SK-MEL-5 (cell line): ENCODE measurements around the gene CLK3. TPM values are rescaled to one million over a fixed set of nuclear protein-coding genes. Genes with fewer than 3 reads are reported as not detected.
"Not testable (repeated sequence)": the region's sequence is repeated elsewhere in the genome, so short reads cannot be mapped to it uniquely, and the experiment has no call there.

ENCODE experiments used
- DNase-seq: peaks from one replicate; pipeline ENCODE4 v3.0.0-alpha.2; 2016; ENCODE audit warnings: low read depth, low spot score
- in situ Hi-C: cut with HindIII; loops from 2 replicates; pipeline ENCODE4 v1.10.0; 2016; ENCODE audit warnings: low sequenced_read_pairs, high pct_unique_total_duplicates, low pct_unique_long_range_greater_than_20kb
- total RNA-seq: library from RNA; depleted of rRNA; stranded (reverse); fragments of >200 nt; shearing (Covaris generic); gene quantifications from 2 replicates; pipeline ENCODE4 v1.2.3, GENCODE V29; 2014; rRNA removed

CLK3 gene
- total RNA-seq, 1 experiment from 2014 or later = 44.4 TPM

DNA sequence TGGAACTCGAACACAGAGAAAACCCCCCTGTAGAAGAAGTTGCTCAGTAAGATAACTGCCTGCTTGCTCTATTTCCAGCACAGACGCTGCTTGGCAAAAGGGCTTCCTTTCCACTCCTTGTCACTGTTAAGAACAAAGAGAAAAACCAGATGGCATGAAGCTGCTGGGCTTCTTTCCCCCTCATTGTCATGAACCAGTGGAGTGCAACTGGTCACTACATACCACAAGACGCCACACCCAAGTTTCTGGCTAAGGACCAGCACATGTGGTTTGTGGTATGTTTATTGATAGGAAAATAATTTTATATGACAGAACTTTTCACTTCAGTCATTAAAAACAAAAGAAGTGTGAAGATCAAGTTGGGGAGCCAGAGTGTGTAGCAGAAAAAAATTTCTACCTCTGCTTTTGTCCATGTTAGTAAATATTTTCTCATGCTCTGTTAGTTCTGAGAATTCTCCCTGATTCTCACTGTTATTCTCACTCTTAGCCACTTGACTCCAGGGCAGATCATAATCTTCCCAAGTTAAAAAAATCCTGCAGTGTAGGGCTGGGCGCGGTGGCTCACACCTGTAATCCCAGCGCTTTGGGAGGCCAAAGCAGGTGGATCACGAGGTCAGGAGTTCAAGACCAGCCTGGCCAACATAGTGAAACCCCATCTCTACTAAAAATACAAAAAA, 37.9 kb downstream of the CLK3 start:
- in situ Hi-C loops = no loop called here
- DNase-seq = no peak

DNA sequence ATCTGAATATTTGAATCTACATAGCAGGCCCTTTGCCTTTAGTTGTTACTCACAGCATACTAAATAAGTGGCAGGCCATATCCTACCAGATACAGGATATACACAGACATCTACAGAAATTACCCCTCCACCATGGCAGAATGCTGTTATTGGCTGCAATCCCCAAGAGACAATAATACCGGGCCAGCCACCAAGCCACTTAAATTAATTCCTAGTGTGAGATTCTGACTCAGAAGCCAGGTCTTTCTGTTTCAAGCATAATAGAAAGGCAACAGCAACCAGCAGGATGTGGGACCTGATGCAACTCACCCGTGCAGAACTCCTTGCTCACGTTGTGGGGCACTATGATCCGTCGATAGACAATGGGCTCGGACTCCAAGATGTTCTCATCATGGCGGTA, 39.8 kb downstream of the CLK3 start:
- no peak for DNase-seq

GRCh38 chr15:74656935-74657535, 41.4 kb downstream of the CLK3 start:
- DNase-seq = no peak
- in situ Hi-C loops = no loop called here

More for the DNA sequence above, 39.8 kb downstream of the CLK3 start:
- in situ Hi-C loops = no loop called here

GRCh38 chr15:74657846-74658245, 42.2 kb downstream of the CLK3 start:
- in situ Hi-C loops = no loop called here
- DNase-seq = no peak

- in situ Hi-C loops, DNase-seq: not testable (repeated sequence)
These were observed 45.6 kb downstream of the CLK3 start for GRCh38 chr15:74661280-74661679.

DNA sequence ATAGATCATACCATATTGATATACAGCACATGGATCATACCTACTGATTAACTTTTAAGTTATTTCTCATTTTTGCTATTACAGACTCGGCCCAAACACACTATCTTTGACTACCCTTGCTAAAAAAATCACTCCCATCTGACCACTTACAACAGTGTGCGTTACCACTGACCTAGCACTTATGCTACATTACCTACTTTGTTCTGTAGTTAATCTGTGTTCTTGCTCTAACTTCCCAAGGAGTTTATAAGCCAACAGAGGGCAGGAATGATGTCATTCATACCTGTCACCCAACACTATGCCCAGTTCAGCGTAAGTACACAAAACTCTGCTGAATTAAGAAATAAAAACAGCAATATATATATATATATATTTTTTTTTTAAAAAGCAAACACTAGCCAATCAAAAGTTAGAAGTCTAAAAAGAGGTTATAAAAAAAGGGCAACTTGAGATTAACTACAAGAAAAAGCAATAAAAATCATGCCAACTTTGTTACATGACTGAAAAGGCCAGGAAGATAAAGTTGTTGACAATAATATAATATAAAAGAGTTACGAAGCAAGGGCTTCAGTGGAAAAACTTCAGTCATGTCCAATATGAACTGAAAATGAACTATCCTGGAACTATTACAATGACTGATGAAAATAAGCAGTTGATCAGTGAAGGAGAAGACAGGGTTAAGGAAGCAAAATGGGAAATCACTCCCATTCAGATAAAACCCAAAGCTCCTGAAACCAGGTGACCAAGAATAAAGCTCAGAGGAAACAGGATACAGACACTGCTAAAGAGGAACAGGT, 46.6 kb downstream of the CLK3 start:
- in situ Hi-C loops = no loop called here

GRCh38 chr15:74663303-74664027, 47.8 kb downstream of the CLK3 start:
- in situ Hi-C loops = no loop called here
- DNase-seq = no peak

More for the DNA sequence above, 46.6 kb downstream of the CLK3 start:
- no peak for DNase-seq

DNA sequence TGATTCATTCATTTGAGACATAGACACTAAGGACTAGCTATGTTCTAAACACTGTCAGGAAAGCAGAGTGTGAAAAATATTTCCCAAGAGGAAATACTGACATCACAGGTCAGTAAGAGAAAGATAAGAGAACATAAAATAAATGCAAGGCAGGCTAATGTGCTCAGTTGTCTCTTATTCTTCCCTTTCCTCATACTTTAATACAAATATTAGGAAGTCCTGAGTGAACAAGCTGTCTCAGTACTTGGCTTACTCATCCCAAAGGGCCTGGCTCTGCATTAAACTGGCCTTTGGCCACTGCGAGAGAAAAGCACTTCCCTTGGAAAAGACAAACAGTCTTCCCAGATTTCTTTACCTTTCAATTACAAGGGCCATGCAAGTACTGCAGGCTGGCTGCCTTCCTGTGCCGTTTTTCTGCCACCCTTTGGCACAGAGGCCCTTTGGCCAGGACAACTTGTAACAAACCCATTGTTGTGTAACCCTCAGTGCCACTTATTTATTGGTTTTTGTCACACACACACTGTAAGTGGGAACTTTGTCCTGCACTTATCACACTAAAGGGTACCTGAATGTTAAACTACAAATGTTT, 48.5 kb downstream of the CLK3 start:
- no peak for DNase-seq
- in situ Hi-C loops = no loop called here

- DNase-seq = no peak
- in situ Hi-C loops = no loop called here
These were observed 49.0 kb downstream of the CLK3 start for GRCh38 chr15:74664670-74665069.

DNA sequence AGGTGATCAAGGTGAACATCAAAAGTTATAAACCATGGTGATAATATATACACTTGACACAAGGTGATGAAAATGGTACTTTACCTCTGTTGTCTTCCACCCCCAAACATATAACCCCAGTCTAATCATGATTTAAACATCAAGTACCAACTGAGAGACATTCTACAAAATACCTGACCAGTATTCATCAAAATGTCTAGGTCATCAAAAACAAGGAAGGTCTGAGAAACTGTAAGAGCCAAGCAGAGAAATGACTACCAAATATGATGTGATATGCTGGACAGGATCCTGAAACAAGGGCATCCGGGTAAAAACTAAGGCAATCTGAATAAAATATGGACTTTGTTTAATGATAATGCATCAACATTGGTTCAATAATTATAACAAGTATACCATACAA, 52.3 kb downstream of the CLK3 start:
- DNase-seq = no peak
- in situ Hi-C loops = no loop called here

DNA sequence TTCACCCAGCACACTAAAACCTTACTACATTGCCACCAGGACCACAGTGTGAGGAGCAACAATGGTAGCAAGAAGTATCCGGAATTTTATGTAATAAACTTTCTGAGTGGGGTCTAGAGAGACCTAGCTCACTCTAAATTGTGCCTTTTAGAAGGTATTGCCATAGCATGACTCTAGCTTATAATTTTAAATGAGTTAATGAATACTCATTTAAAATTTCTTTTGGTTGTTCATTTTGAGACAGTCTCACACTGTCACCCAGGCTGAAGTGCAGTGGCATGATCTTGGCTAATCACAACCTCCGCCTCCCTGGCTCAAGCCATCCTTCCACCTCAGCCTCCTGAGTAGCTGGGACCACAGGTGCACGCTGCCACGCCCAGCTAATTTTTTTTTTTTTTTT, 54.0 kb downstream of the CLK3 start:
- DNase-seq = no peak
- in situ Hi-C loops = no loop called here

- in situ Hi-C loops = no loop called here
These were observed 58.5 kb downstream of the CLK3 start for GRCh38 chr15:74674161-74674560.

GRCh38 chr15:74676801-74677200, 61.2 kb downstream of the CLK3 start:
- no peak for DNase-seq
- in situ Hi-C loops = no loop called here

More at GRCh38 chr15:74674161-74674560, 58.5 kb downstream of the CLK3 start:
- DNase-seq = no peak

Other genes with a start within 250 kb of the CLK3 start
- not detected in 2 replicates for gene CYP11A1, start 248.2 kb upstream of the CLK3 start, total RNA-seq
- 15.5 and 20.9 TPM in 2 replicates for gene SEMA7A, start 181.9 kb upstream of the CLK3 start, total RNA-seq
- gene UBL7, start 154.7 kb upstream of the CLK3 start, total RNA-seq = 87.2 and 88.9 TPM in 2 replicates
- gene ARID3B, start 74.6 kb upstream of the CLK3 start, total RNA-seq = 3.4 and 3.7 TPM in 2 replicates
- gene EDC3, start 80.2 kb downstream of the CLK3 start, total RNA-seq = 6.8 and 10.2 TPM in 2 replicates
- 2.7 and 5.7 TPM in 2 replicates for gene CYP1A1, start 109.7 kb downstream of the CLK3 start, total RNA-seq
- not detected in 2 replicates for gene CYP1A2, start 133.0 kb downstream of the CLK3 start, total RNA-seq
- 20.7 and 21.5 TPM in 2 replicates for gene CSK, start 166.2 kb downstream of the CLK3 start, total RNA-seq
- not detected in 2 replicates for gene LMAN1L, start 197.0 kb downstream of the CLK3 start, total RNA-seq
- not detected in 2 replicates for gene CPLX3, start 210.8 kb downstream of the CLK3 start, total RNA-seq
- 47.2 and 47.6 TPM in 2 replicates for gene ULK3, start 227.3 kb downstream of the CLK3 start, total RNA-seq